SIG-M5 treated with dmso at 0.1 percent for 504 hours (cell line): Measurements from ENCODE around the gene ZC3H7B.

ENCODE experiments used
- DNase-seq: peaks from one replicate; lab custom pipeline; 2025; ENCODE audit not compliant: unreplicated experiment; lab: John Stamatoyannopoulos, UW

ZC3H7B gene

GRCh38 chr22:41324821-41325528 lies 23.6 kb downstream of the ZC3H7B start:
- no peak for DNase-seq

GRCh38 chr22:41327124-41327523 lies 25.8 kb downstream of the ZC3H7B start:
- no peak for DNase-seq

- no peak for DNase-seq
Measured at GRCh38 chr22:41330169-41330568, 28.8 kb downstream of the ZC3H7B start.

- no peak for DNase-seq
Measured at GRCh38 chr22:41332217-41332939, 31.1 kb downstream of the ZC3H7B start.

GRCh38 chr22:41333806-41334205 lies 32.5 kb downstream of the ZC3H7B start:
- DNase-seq, result no peak

- no peak for DNase-seq
Measured at GRCh38 chr22:41334215-41334614, 32.9 kb downstream of the ZC3H7B start.

- no peak for DNase-seq
Measured at GRCh38 chr22:41334951-41335635, 33.8 kb downstream of the ZC3H7B start.

- no peak for DNase-seq
Measured at GRCh38 chr22:41338614-41339212, 37.4 kb downstream of the ZC3H7B start.

GRCh38 chr22:41339823-41340222 lies 38.5 kb downstream of the ZC3H7B start:
- no peak for DNase-seq

GRCh38 chr22:41340357-41340756 lies 39.0 kb downstream of the ZC3H7B start:
- DNase-seq, result no peak

GRCh38 chr22:41341012-41341411 lies 39.7 kb downstream of the ZC3H7B start:
- DNase-seq, result no peak

- DNase-seq, result no peak
Measured at GRCh38 chr22:41341990-41342389, 40.7 kb downstream of the ZC3H7B start.

- DNase-seq, result no peak
Measured at GRCh38 chr22:41343300-41343699, 42.0 kb downstream of the ZC3H7B start.

- DNase-seq, result no peak
Measured at GRCh38 chr22:41343717-41344116, 42.4 kb downstream of the ZC3H7B start.

GRCh38 chr22:41344189-41344788 lies 43.0 kb downstream of the ZC3H7B start:
- no peak for DNase-seq

GRCh38 chr22:41345807-41346335 lies 44.5 kb downstream of the ZC3H7B start:
- DNase-seq, result no peak

GRCh38 chr22:41347066-41347859 lies 45.9 kb downstream of the ZC3H7B start:
- DNase-seq, result no peak

- DNase-seq, result no peak
Measured at GRCh38 chr22:41348964-41349484, 47.7 kb downstream of the ZC3H7B start.

GRCh38 chr22:41350087-41350486 lies 48.8 kb downstream of the ZC3H7B start:
- DNase-seq, result no peak

- DNase-seq, result no peak
Measured at GRCh38 chr22:41351011-41351410, 49.7 kb downstream of the ZC3H7B start.
